OCI-LY3 (cell line): ENCODE results near the gene BBC3.

Experiments
- EZH2phosphoT487 ChIP-seq: fragments of 200-600 bp; shearing (Covaris generic); IDR thresholded peaks from 2 replicates; pipeline ENCODE4 v1.6.1; 2018; ENCODE audit warnings: antibody characterized with exemption, mixed run types, low read depth
- TF ChIP-seq, protein P1 (sequence below): fragments of 200-600, 300-600 bp; sonication (generic); IDR thresholded peaks from 2 replicates; pipeline ENCODE4 v1.5.1; 2014; ENCODE audit warnings: antibody characterized with exemption, low read length, low read depth

DNA sequence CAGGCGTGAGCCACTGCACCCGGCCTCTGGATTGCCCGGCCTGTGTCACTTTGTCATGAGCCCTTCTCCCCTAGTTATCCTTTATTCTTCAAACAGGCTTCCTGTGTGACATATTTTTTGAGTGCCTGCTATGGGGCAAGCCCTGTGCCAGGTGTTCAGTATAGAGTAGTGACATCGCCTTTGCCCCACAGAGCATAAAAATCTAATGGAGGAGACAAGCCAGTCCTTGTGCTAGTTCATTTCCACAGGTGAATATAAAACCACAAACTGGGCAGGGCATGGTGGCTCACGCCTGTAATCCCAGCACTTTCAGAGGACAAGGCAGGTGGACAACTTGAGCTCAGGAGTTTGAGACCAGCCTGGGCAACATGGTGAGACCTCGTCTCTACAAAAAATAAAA, 43.2 kb downstream of the BBC3 start:
- TF ChIP-seq, protein P1, sequence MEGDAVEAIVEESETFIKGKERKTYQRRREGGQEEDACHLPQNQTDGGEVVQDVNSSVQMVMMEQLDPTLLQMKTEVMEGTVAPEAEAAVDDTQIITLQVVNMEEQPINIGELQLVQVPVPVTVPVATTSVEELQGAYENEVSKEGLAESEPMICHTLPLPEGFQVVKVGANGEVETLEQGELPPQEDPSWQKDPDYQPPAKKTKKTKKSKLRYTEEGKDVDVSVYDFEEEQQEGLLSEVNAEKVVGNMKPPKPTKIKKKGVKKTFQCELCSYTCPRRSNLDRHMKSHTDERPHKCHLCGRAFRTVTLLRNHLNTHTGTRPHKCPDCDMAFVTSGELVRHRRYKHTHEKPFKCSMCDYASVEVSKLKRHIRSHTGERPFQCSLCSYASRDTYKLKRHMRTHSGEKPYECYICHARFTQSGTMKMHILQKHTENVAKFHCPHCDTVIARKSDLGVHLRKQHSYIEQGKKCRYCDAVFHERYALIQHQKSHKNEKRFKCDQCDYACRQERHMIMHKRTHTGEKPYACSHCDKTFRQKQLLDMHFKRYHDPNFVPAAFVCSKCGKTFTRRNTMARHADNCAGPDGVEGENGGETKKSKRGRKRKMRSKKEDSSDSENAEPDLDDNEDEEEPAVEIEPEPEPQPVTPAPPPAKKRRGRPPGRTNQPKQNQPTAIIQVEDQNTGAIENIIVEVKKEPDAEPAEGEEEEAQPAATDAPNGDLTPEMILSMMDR = no peak
- TF ChIP-seq EZH2phosphoT487 = no peak
